Islet precursor cell (in vitro differentiated cells): ENCODE results near the gene LYSMD4.

ENCODE experiments used
- DNase-seq: peaks from one replicate; pipeline ENCODE4 v3.0.0-alpha.2; 2018

The LYSMD4 gene

DNA sequence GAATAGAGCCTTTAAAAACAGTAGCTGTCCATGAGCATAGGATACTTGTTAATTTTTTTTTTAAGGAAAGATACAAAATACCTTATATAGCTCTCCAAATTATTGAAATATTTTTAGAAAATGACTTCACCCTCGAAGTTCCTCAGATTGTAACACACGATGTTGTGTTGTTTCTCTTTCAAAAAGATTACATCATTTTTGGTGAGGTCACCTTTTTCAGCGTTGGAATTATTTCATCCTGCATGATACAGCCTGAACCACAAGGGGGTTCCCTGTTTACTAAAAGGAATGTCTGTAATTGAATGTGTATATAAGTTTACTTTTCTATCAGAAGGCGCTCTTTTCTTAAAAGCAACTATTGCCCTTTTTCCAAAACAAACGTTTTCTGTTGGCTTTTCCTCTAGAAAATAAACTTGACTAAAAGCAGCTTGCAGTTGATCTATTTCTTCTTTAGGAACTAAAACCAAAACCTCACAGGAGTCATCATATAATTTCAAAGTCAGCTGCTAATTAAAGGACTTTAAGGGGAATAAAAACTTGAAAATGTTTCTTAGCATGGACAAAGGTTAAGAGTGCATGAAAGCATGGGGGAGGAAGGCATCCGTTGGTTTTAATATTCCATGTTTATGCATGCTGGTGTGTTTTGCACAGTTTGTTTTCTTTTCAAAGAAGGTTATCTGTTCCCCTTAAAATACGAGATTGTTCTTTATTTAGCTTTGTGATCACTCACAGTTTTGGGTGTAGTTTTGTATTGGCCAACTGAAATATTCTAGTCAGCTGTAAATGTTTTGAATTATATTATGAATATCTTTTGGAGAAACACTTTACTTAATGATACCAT is 29.4 kb downstream of the LYSMD4 start:
- DNase-seq: no peak

- DNase-seq: no peak
Observed at GRCh38 chr15:99702895-99703602, 30.2 kb downstream of the LYSMD4 start.

- DNase-seq: no peak
Observed at GRCh38 chr15:99696096-99696495, 37.1 kb downstream of the LYSMD4 start.

GRCh38 chr15:99692825-99693224 is 40.4 kb downstream of the LYSMD4 start:
- DNase-seq: no peak

DNA sequence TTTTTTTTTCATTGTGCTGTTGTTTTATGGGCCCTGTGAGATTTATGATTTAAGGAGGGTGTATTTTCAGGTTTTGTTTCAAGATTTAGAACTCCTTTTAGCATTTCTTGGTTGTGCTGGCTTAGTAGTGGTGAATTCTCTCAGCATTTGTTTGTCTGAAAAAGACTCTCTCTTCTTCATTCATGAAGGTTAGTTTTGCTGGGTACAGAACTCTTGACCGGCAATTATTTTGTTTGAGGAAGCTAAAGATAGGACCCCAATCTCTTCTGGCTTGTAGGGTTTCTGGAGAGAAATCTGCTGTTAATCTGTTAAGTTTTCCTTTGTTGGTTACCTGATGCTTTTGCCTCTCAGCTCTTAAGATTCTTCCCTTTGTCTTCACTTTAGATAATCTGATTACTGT is 46.9 kb downstream of the LYSMD4 start:
- no peak for DNase-seq

- DNase-seq: no peak
Observed at GRCh38 chr15:99683000-99683670, 50.1 kb downstream of the LYSMD4 start.

DNA sequence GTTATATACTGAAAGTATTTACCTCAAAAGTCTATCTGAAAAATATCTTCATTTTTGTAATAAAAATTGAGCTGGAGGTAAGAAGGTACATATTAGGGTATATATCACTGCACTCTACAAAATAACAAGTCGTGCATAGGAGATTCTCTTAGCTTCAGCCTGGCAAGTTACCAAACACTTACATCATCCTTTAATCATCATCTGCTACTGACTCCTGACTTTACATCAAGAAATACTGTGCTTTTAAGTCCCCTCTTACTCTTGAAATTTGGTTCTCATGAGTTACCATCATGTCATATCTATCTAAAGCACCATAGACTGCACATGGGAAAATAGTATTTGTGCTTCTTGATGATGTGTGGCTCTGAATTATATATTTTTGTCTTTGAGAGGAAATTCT is 50.8 kb downstream of the LYSMD4 start:
- no peak for DNase-seq

GRCh38 chr15:99681990-99682389 is 51.2 kb downstream of the LYSMD4 start:
- DNase-seq: no peak

GRCh38 chr15:99680276-99680675 is 53.0 kb downstream of the LYSMD4 start:
- DNase-seq: no peak

GRCh38 chr15:99677540-99678134 is 55.6 kb downstream of the LYSMD4 start:
- DNase-seq: no peak
